Mesendoderm (in vitro differentiated cells): ENCODE data around the gene RNF121.

Experiments
- DNase-seq: peaks from one replicate; pipeline ENCODE4 v3.0.0; 2013
- H2AK5ac ChIP-seq: 2 replicates; pipeline ENCODE4 v1.6.1; 2013; ENCODE audit warnings: low read length, inconsistent platforms
- H2BK120ac ChIP-seq: 2 replicates; pipeline ENCODE4 v1.6.1; 2013; ENCODE audit warnings: low read depth, mild to moderate bottlenecking, low read length, moderate library complexity, mixed read lengths
- H2BK15ac ChIP-seq: replicated peaks from 2 replicates; pipeline ENCODE4 v1.6.1; 2013; ENCODE audit warnings: low read depth, mild to moderate bottlenecking, moderate library complexity
- H2BK5ac ChIP-seq: 2 replicates; pipeline ENCODE4 v1.6.1; 2013; ENCODE audit warnings: low read length, inconsistent platforms
- H3K18ac ChIP-seq: 2 replicates; pipeline ENCODE4 v1.6.1; 2013; ENCODE audit warnings: mild to moderate bottlenecking, low read length, mixed read lengths
- H3K23ac ChIP-seq: one replicate; pipeline ENCODE4 v1.6.1; 2013; ENCODE audit warnings: low read length
- H3K27ac ChIP-seq: 2 replicates; pipeline ENCODE4 v1.5.1; 2013; ENCODE audit warnings: low read depth, mild to moderate bottlenecking, inconsistent platforms, low read length, moderate library complexity
- H3K27me3 ChIP-seq: 2 replicates; pipeline ENCODE4 v1.6.1; 2013; ENCODE audit warnings: low read length, control low read depth, mild to moderate bottlenecking, inconsistent platforms; ENCODE audit not compliant: insufficient read depth, poor library complexity
- H3K36me3 ChIP-seq: 2 replicates; pipeline ENCODE4 v1.6.1; 2013; ENCODE audit warnings: low read length, inconsistent platforms; ENCODE audit not compliant: control insufficient read depth, insufficient read depth
- H3K4ac ChIP-seq: one replicate; pipeline ENCODE4 v1.6.1; 2013; ENCODE audit warnings: low read depth, mild to moderate bottlenecking, low read length, moderate library complexity
- H3K4me1 ChIP-seq: 2 replicates; pipeline ENCODE4 v1.6.1; 2013; ENCODE audit warnings: low read depth, low read length, inconsistent platforms; ENCODE audit not compliant: control insufficient read depth
- H3K4me2 ChIP-seq: 2 replicates; pipeline ENCODE4 v1.6.1; 2013; ENCODE audit warnings: low read length
- H3K4me3 ChIP-seq: 2 replicates; pipeline ENCODE4 v1.5.1; 2013; ENCODE audit warnings: mild to moderate bottlenecking, low read length
- H3K56ac ChIP-seq: one replicate; pipeline ENCODE4 v1.6.1; 2013; ENCODE audit warnings: low read length
- H3K79me1 ChIP-seq: 2 replicates; pipeline ENCODE4 v1.6.1; 2013; ENCODE audit warnings: low read length, inconsistent platforms
- H3K79me2 ChIP-seq: 2 replicates; pipeline ENCODE4 v1.6.1; 2013; ENCODE audit warnings: mild to moderate bottlenecking, low read length; ENCODE audit not compliant: control insufficient read depth, insufficient read depth
- H3K9ac ChIP-seq: 2 replicates; pipeline ENCODE4 v1.6.1; 2013; ENCODE audit warnings: low read length, inconsistent platforms
- H4K5ac ChIP-seq: one replicate; pipeline ENCODE4 v1.6.1; 2013; ENCODE audit warnings: low read length
- H4K8ac ChIP-seq: one replicate; pipeline ENCODE4 v1.6.1; 2013; ENCODE audit warnings: low read depth, mild to moderate bottlenecking, control low read depth, low read length, moderate library complexity
- WGBS: extraction: QIAGEN DNeasy Blood & Tissue Kit; methylation state at CpG from one replicate; pipeline ENCODE4 v1.1.7; 2013; ENCODE audit warnings: low lambda C conversion rate, missing lambda C conversion rate; ENCODE audit not compliant: insufficient coverage; ENCODE audit errors: extremely low coverage; 5-methylcytosine and 5-hydroxymethylcytosine counted together

Gene RNF121

GRCh38 chr11:71991494-71991893 lies 62.6 kb downstream of the RNF121 start:
- no peak overlapping the region for H2BK15ac ChIP-seq
- H2BK120ac ChIP-seq: no peak overlapping the region
- H3K23ac ChIP-seq: no peak overlapping the region
- H3K4ac ChIP-seq: no peak overlapping the region
- no peaks in the 10 kb centered on the region for H3K4me1 ChIP-seq
- H3K27ac ChIP-seq: no peak overlapping the region
- no peak overlapping the region for H3K4me2 ChIP-seq
- no peak for DNase-seq
- no peaks in the 10 kb centered on the region for H3K79me2 ChIP-seq
- H2BK5ac ChIP-seq: no peak overlapping the region
- H3K9ac ChIP-seq: no peak overlapping the region
- no peak overlapping the region for H4K5ac ChIP-seq
- no peak overlapping the region for H3K18ac ChIP-seq
- no peak overlapping the region for H4K8ac ChIP-seq
- no peaks in the 10 kb centered on the region for H3K27me3 ChIP-seq
- no peaks in the 10 kb centered on the region for H3K79me1 ChIP-seq
- no peak overlapping the region for H3K4me3 ChIP-seq
- peaks cover 1% of the 10 kb centered on the region for H3K36me3 ChIP-seq
- WGBS: no CpG with 5 or more reads among the region's 3 CpGs
- H3K56ac ChIP-seq: no peak overlapping the region
- no peak overlapping the region for H2AK5ac ChIP-seq

GRCh38 chr11:71992136-71992730 lies 63.4 kb downstream of the RNF121 start:
- H3K4ac ChIP-seq: no peak overlapping the region
- H3K18ac ChIP-seq: no peak overlapping the region
- no peak overlapping the region for H3K4me3 ChIP-seq
- no peak for DNase-seq
- H2AK5ac ChIP-seq: no peak overlapping the region
- WGBS: no CpG with 5 or more reads among the region's 3 CpGs
- peaks cover 1% of the 10 kb centered on the region for H3K36me3 ChIP-seq
- H3K79me2 ChIP-seq: no peaks in the 10 kb centered on the region
- H2BK120ac ChIP-seq: no peak overlapping the region
- H4K5ac ChIP-seq: no peak overlapping the region
- H3K27ac ChIP-seq: no peak overlapping the region
- H3K56ac ChIP-seq: no peak overlapping the region
- no peak overlapping the region for H3K23ac ChIP-seq
- no peak overlapping the region for H3K9ac ChIP-seq
- H3K4me1 ChIP-seq: no peaks in the 10 kb centered on the region
- no peaks in the 10 kb centered on the region for H3K27me3 ChIP-seq
- H3K4me2 ChIP-seq: no peak overlapping the region
- H4K8ac ChIP-seq: no peak overlapping the region
- no peaks in the 10 kb centered on the region for H3K79me1 ChIP-seq
- no peak overlapping the region for H2BK15ac ChIP-seq
- H2BK5ac ChIP-seq: no peak overlapping the region

- H3K79me2 ChIP-seq: no peaks in the 10 kb centered on the region
- no peak overlapping the region for H3K27ac ChIP-seq
- no peak overlapping the region for H3K9ac ChIP-seq
- H3K4me1 ChIP-seq: no peaks in the 10 kb centered on the region
- H3K56ac ChIP-seq: no peak overlapping the region
- H3K27me3 ChIP-seq: no peaks in the 10 kb centered on the region
- H3K4me3 ChIP-seq: no peak overlapping the region
- H3K4me2 ChIP-seq: no peak overlapping the region
- no peak overlapping the region for H3K4ac ChIP-seq
- H3K18ac ChIP-seq: no peak overlapping the region
- no peak overlapping the region for H2BK5ac ChIP-seq
- no CpG with 5 or more reads among the region's 3 CpGs for WGBS
- no peak for DNase-seq
- peaks cover 1% of the 10 kb centered on the region for H3K36me3 ChIP-seq
- H2AK5ac ChIP-seq: no peak overlapping the region
- H2BK120ac ChIP-seq: no peak overlapping the region
- H4K5ac ChIP-seq: no peak overlapping the region
- no peaks in the 10 kb centered on the region for H3K79me1 ChIP-seq
- no peak overlapping the region for H4K8ac ChIP-seq
- H2BK15ac ChIP-seq: no peak overlapping the region
- no peak overlapping the region for H3K23ac ChIP-seq
These were observed 65.9 kb downstream of the RNF121 start for GRCh38 chr11:71994786-71995185.

- H3K4ac ChIP-seq: no peak overlapping the region
- no peaks in the 10 kb centered on the region for H3K79me1 ChIP-seq
- H3K18ac ChIP-seq: no peak overlapping the region
- H4K8ac ChIP-seq: no peak overlapping the region
- H3K4me3 ChIP-seq: no peak overlapping the region
- no peak overlapping the region for H3K56ac ChIP-seq
- H4K5ac ChIP-seq: no peak overlapping the region
- peaks cover 1% of the 10 kb centered on the region for H3K36me3 ChIP-seq
- no peaks in the 10 kb centered on the region for H3K4me1 ChIP-seq
- DNase-seq: peak; percentile 43
- H2BK120ac ChIP-seq: no peak overlapping the region
- H3K27ac ChIP-seq: no peak overlapping the region
- no peak overlapping the region for H3K23ac ChIP-seq
- H3K27me3 ChIP-seq: no peaks in the 10 kb centered on the region
- H2BK5ac ChIP-seq: no peak overlapping the region
- H3K79me2 ChIP-seq: no peaks in the 10 kb centered on the region
- no CpG with 5 or more reads among the region's 3 CpGs for WGBS
- H3K9ac ChIP-seq: no peak overlapping the region
- no peak overlapping the region for H2BK15ac ChIP-seq
- no peak overlapping the region for H2AK5ac ChIP-seq
- H3K4me2 ChIP-seq: no peak overlapping the region
These were observed 67.0 kb downstream of the RNF121 start for GRCh38 chr11:71995726-71996291.

GRCh38 chr11:71996517-71996916 lies 67.7 kb downstream of the RNF121 start:
- no peak overlapping the region for H3K56ac ChIP-seq
- no peaks in the 10 kb centered on the region for H3K79me1 ChIP-seq
- H3K9ac ChIP-seq: no peak overlapping the region
- no peak overlapping the region for H3K18ac ChIP-seq
- DNase-seq: no peak
- no peak overlapping the region for H3K23ac ChIP-seq
- no peaks in the 10 kb centered on the region for H3K79me2 ChIP-seq
- H3K27me3 ChIP-seq: no peaks in the 10 kb centered on the region
- no peak overlapping the region for H3K4ac ChIP-seq
- H4K8ac ChIP-seq: no peak overlapping the region
- no peaks in the 10 kb centered on the region for H3K4me1 ChIP-seq
- H2AK5ac ChIP-seq: no peak overlapping the region
- H3K27ac ChIP-seq: no peak overlapping the region
- no peak overlapping the region for H2BK120ac ChIP-seq
- H4K5ac ChIP-seq: no peak overlapping the region
- no peak overlapping the region for H3K4me3 ChIP-seq
- H2BK5ac ChIP-seq: no peak overlapping the region
- WGBS: no CpG with 5 or more reads among the region's 4 CpGs
- no peak overlapping the region for H3K4me2 ChIP-seq
- H3K36me3 ChIP-seq: peaks cover 3% of the 10 kb centered on the region
- no peak overlapping the region for H2BK15ac ChIP-seq

GRCh38 chr11:71996946-71997345 lies 68.1 kb downstream of the RNF121 start:
- DNase-seq: no peak

More at GRCh38 chr11:71996946-71997345, 68.1 kb downstream of the RNF121 start:
- Histone ChIP-seq H3K56ac (no peak overlapping the region), H3K18ac (no peak overlapping the region), H3K4me1 (no peaks in the 10 kb centered on the region), H2AK5ac (no peak overlapping the region), H2BK15ac (no peak overlapping the region), H3K79me2 (no peaks in the 10 kb centered on the region), H2BK120ac (no peak overlapping the region), H3K4me2 (no peak overlapping the region), H4K8ac (no peak overlapping the region), H3K27ac (no peak overlapping the region), H3K23ac (no peak overlapping the region), H3K4ac (no peak overlapping the region), H2BK5ac (no peak overlapping the region), H3K79me1 (no peaks in the 10 kb centered on the region), H4K5ac (no peak overlapping the region), H3K4me3 (no peak overlapping the region), H3K36me3 (peaks cover 3% of the 10 kb centered on the region), H3K9ac (no peak overlapping the region), H3K27me3 (no peaks in the 10 kb centered on the region)
- no CpG with 5 or more reads among the region's 8 CpGs for WGBS
